Activated T-helper 2 cell treated with anti-CD3 and anti-CD28 coated beads, Interferon-gamma antibody, Interleukin-2, Interleukin-4, amounts not matched to agents 10 μg/mL and 5 μg/mL and 100 μg/mL, durations not matched to agents 14 hours and 24 hours and 36 hours (primary cell): ENCODE results near the gene GTF2IRD1. TPM values are rescaled to one million over a fixed set of nuclear protein-coding genes. Genes with fewer than 3 reads are reported as not detected.
"Not testable (repeated sequence)": the region's sequence is repeated elsewhere in the genome, so short reads cannot be mapped to it uniquely, and the experiment has no call there.

Experiments
- DNase-seq: peaks from one replicate; pipeline ENCODE4 v3.0.0; 2021; ENCODE audit warnings: low spot score
- H3K27ac Mint-ChIP-seq: one replicate; pipeline ENCODE4 v1.8.0; 2021; ENCODE audit warnings: mixed read lengths
- H3K27me3 Mint-ChIP-seq: one replicate; pipeline ENCODE4 v1.8.0; 2021; ENCODE audit warnings: low read depth, mixed read lengths
- H3K36me3 Mint-ChIP-seq: one replicate; pipeline ENCODE4 v1.8.0; 2021; ENCODE audit warnings: low read depth, mixed read lengths
- H3K4me1 Mint-ChIP-seq: one replicate; pipeline ENCODE4 v1.8.0; 2021; ENCODE audit warnings: low read depth, mixed read lengths
- H3K4me3 Mint-ChIP-seq: one replicate; pipeline ENCODE4 v1.8.0; 2021; ENCODE audit warnings: low read depth, mild to moderate bottlenecking, moderate library complexity, mixed read lengths
- H3K9me3 Mint-ChIP-seq: one replicate; pipeline ENCODE4 v1.8.0; 2021; ENCODE audit warnings: mixed read lengths
- intact Hi-C: fragments of 100-400 bp; cut with micrococcal nuclease; formaldehyde crosslinking; loops from one replicate; pipeline ENCODE4 v1.15.1; 2023
- total RNA-seq: library from RNA; stranded (reverse); gene quantifications from 2 replicates; pipeline ENCODE4 v1.2.3, GENCODE V29; 2022

Gene GTF2IRD1
- total RNA-seq, 1 donor from 2014 or later, result 3.1 TPM

DNA sequence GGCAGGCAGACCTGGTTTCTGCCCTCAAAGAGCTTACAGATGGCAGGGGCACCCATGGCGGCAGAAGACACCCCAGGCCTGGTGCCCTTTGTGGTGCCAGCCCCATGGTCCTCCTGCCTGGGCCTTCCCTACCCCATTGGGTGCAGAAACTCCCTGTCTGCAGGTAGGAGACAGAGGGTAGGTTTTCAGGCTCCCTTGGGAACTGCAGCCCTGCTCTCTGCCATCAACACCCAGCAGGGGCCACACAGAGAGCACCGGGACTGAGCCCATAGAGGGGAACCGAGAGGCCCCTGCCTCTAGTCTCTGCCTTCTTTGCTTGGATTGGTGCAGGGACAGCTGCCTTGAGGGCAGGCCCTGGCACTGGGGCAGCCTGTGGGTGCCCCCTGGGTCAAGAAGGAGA lies 52.6 kb downstream of the GTF2IRD1 start:
- H3K36me3 Mint-ChIP-seq, result no peaks in the 10 kb centered on the region
- intact Hi-C loops, result no loop called here
- H3K4me1 Mint-ChIP-seq, result no peaks in the 10 kb centered on the region
- H3K4me3 Mint-ChIP-seq, result no peak overlapping the region
- no peak for DNase-seq
- no peak overlapping the region for H3K27ac Mint-ChIP-seq
- no peaks in the 10 kb centered on the region for H3K27me3 Mint-ChIP-seq
- no peaks in the 10 kb centered on the region for H3K9me3 Mint-ChIP-seq

DNA sequence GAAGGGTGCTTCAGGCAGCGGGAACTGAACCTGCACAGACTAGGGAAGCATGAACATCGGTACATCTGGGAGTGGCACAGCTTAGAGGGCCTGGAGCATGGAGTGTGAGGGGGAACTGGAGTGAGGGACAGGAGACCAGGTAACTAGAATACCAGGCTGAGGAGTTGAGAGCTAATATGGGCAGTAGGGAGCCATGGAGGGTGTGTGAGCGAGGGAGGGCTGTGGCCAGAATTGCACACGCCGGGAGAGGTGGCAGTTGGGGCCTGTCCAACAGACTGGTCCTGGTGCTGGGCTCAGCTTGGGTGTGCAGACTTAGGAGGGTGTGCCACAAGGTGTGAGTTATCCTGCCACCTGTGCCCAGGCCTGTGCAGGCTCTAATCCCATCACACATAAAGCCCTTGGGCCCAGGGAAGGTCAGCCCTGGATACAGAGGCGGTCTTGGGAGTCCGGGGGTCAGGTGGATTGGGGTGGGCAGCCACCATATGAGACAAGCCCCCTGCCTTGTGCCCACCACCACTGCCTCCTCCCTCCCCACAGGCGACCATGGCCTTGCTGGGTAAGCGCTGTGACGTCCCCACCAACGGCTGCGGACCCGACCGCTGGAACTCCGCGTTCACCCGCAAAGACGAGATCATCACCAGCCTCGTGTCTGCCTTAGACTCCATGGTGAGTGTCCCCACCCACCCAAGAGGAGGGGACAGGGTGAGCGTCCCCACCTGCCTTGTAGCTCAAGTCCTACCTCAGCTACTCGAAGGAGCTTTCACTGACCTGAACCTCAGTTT lies 54.0 kb downstream of the GTF2IRD1 start:
- DNase-seq, result no peak
- no peak overlapping the region for H3K27ac Mint-ChIP-seq
- H3K36me3 Mint-ChIP-seq, result no peaks in the 10 kb centered on the region
- H3K4me3 Mint-ChIP-seq, result no peak overlapping the region
- H3K4me1 Mint-ChIP-seq, result no peaks in the 10 kb centered on the region
- H3K27me3 Mint-ChIP-seq, result no peaks in the 10 kb centered on the region
- intact Hi-C loops, result no loop called here
- no peaks in the 10 kb centered on the region for H3K9me3 Mint-ChIP-seq

DNA sequence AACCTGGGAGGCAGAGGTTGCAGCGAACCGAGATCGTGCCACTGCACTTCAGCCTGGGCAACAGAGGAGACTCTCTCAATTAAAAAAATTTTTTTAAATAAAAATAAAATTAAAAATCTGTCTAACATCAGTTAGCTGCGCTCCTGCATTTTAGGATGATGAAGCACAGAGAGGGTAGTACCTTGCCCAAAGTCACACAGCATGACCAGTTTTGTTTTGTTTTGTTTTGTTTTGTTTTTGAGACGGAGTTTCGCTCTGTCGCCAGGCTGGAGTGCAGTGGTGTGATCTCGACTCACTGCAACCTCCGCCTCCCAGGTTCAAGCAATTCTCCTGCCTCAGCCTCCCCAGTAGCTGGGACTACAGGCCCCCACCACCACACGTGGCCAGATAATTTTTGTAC lies 55.7 kb downstream of the GTF2IRD1 start:
- H3K4me3 Mint-ChIP-seq, H3K27me3 Mint-ChIP-seq, H3K4me1 Mint-ChIP-seq, DNase-seq, intact Hi-C loops, H3K27ac Mint-ChIP-seq, H3K36me3 Mint-ChIP-seq, H3K9me3 Mint-ChIP-seq: not testable (repeated sequence)

GRCh38 chr7:74511345-74511744 lies 57.6 kb downstream of the GTF2IRD1 start:
- no peak for DNase-seq
- Mint-ChIP-seq H3K4me3 (no peak overlapping the region), H3K36me3 (no peaks in the 10 kb centered on the region), H3K27ac (no peak overlapping the region), H3K27me3 (no peaks in the 10 kb centered on the region), H3K4me1 (no peaks in the 10 kb centered on the region), H3K9me3 (no peaks in the 10 kb centered on the region)
- intact Hi-C loops, result no loop called here

- Mint-ChIP-seq H3K27ac (no peak overlapping the region), H3K4me1 (no peaks in the 10 kb centered on the region), H3K27me3 (no peaks in the 10 kb centered on the region), H3K36me3 (no peaks in the 10 kb centered on the region), H3K9me3 (no peaks in the 10 kb centered on the region), H3K4me3 (no peak overlapping the region)
- no peak for DNase-seq
- intact Hi-C loops, result no loop called here
Observed at GRCh38 chr7:74512762-74513161, 59.1 kb downstream of the GTF2IRD1 start.

DNA sequence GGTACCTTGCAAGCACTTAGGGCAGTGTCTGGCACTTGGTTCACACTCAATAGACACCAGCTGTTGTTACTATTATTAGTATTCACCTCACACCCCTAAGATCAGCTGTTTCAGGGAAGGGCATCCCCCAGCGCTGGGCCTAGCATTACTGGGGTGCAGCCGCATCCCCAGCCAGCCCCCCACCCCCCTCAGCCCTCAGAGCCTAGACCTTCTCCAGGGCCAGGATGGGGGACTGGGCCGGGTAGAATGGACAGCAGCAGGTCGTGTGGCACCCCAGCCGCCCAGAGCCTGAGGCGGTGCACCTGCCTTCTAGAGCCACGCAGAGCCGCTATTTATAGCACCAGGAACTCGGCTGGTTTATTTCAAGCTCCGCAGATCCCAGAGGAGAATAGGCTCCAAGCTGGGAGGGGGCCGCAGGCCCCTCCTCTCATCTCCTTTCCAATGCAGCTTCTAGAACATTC lies 60.5 kb downstream of the GTF2IRD1 start:
- no peak overlapping the region for H3K4me3 Mint-ChIP-seq
- H3K9me3 Mint-ChIP-seq, result no peaks in the 10 kb centered on the region
- intact Hi-C loops, result no loop called here
- H3K4me1 Mint-ChIP-seq, result no peaks in the 10 kb centered on the region
- no peaks in the 10 kb centered on the region for H3K27me3 Mint-ChIP-seq
- H3K36me3 Mint-ChIP-seq, result no peaks in the 10 kb centered on the region
- no peak for DNase-seq
- H3K27ac Mint-ChIP-seq, result no peak overlapping the region

DNA sequence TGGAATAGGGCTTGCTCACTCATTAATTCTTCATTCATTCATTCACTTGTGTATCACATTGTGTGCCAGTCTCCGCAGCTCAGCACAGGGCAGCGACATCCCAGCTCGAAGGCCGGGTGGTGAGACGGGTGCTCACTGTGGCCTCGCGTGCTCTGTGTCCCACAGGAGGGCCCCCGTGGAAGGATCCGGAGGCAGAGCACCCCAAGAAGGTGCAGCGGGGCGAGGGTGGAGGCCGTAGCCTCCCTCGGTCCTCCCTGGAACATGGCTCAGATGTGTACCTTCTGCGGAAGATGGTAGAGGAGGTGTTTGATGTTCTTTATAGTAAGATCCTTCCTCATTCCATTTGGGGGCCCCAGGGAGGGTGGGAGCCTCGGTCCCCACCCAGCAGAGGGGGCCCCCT lies 61.6 kb downstream of the GTF2IRD1 start:
- H3K9me3 Mint-ChIP-seq, result no peaks in the 10 kb centered on the region
- no peaks in the 10 kb centered on the region for H3K4me1 Mint-ChIP-seq
- intact Hi-C loops, result no loop called here
- H3K4me3 Mint-ChIP-seq, result no peak overlapping the region
- no peaks in the 10 kb centered on the region for H3K27me3 Mint-ChIP-seq
- H3K27ac Mint-ChIP-seq, result no peak overlapping the region
- no peak for DNase-seq
- H3K36me3 Mint-ChIP-seq, result no peaks in the 10 kb centered on the region

DNA sequence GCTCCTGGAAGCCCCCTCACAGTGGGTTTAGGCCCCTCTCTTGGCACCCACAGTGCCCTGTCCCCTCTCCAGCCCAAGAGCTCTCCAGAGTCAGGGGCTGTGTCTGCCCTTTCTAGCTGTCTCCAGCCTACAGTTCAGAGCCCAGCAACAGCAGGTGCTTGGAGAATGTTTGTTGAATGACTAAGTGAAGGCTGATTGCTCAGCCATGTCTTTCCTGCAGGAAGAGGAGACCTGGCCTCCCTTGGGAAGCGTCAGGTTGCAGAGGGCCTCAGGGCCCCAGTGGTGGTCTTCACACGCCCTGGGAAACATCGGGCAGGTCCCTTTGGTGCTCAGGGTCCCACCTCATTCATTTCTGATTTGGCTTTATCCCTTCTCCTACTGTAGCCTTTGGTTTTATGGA lies 62.5 kb downstream of the GTF2IRD1 start:
- H3K4me3 Mint-ChIP-seq, result no peak overlapping the region
- H3K9me3 Mint-ChIP-seq, result no peaks in the 10 kb centered on the region
- H3K4me1 Mint-ChIP-seq, result no peaks in the 10 kb centered on the region
- no peak overlapping the region for H3K27ac Mint-ChIP-seq
- H3K27me3 Mint-ChIP-seq, result no peaks in the 10 kb centered on the region
- H3K36me3 Mint-ChIP-seq, result no peaks in the 10 kb centered on the region
- no peak for DNase-seq
- intact Hi-C loops, result no loop called here

DNA sequence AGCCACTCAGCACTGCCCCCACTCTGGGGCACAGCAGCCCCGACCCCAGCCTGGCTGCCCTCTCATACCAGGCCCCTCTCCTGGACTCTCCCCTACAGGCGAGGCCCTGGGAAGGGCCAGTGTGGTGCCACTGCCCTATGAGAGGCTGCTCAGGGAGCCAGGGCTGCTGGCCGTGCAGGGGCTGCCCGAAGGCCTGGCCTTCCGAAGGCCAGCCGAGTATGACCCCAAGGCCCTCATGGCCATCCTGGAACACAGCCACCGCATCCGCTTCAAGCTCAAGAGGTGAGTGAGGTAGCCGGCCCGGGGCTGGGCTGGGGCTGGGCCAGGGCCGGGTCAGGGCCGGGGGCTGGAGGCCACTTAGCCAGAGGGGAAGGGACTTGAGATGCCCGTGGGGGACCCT lies 64.3 kb downstream of the GTF2IRD1 start:
- Mint-ChIP-seq H3K36me3 (no peaks in the 10 kb centered on the region), H3K27me3 (no peaks in the 10 kb centered on the region), H3K9me3 (no peaks in the 10 kb centered on the region), H3K4me1 (no peaks in the 10 kb centered on the region), H3K27ac (no peak overlapping the region), H3K4me3 (no peak overlapping the region)
- DNase-seq, result no peak
- intact Hi-C loops, result no loop called here

DNA sequence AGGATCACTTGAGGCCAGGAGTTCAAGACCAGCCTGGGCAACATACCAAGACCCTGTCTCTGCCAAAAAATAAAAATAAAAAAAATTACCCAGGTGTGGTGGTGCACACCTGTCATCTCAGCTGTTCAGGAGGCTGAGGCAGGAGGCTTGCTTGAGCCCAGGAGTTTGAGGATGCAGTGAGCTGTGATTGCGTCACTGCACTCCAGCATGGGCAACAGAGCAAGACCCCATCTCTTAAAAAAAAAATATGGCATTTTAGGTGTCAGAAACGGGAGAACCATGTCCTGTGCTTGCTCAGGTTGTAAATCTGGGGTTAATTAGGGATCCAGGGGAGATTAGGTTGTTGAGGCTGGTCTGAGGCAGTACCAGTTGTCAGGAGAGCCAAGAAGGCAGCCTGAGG lies 64.9 kb downstream of the GTF2IRD1 start:
- Mint-ChIP-seq H3K36me3 (no peaks in the 10 kb centered on the region), H3K4me1 (no peaks in the 10 kb centered on the region), H3K27me3 (no peaks in the 10 kb centered on the region), H3K4me3 (no peak overlapping the region), H3K9me3 (no peaks in the 10 kb centered on the region), H3K27ac (no peak overlapping the region)
- intact Hi-C loops, result no loop called here
- no peak for DNase-seq

- no peak overlapping the region for H3K27ac Mint-ChIP-seq
- H3K27me3 Mint-ChIP-seq, result no peaks in the 10 kb centered on the region
- no peaks in the 10 kb centered on the region for H3K9me3 Mint-ChIP-seq
- intact Hi-C loops, result no loop called here
- no peak for DNase-seq
- no peak overlapping the region for H3K4me3 Mint-ChIP-seq
- no peaks in the 10 kb centered on the region for H3K36me3 Mint-ChIP-seq
- no peaks in the 10 kb centered on the region for H3K4me1 Mint-ChIP-seq
Observed at GRCh38 chr7:74519395-74519794, 65.7 kb downstream of the GTF2IRD1 start.

DNA sequence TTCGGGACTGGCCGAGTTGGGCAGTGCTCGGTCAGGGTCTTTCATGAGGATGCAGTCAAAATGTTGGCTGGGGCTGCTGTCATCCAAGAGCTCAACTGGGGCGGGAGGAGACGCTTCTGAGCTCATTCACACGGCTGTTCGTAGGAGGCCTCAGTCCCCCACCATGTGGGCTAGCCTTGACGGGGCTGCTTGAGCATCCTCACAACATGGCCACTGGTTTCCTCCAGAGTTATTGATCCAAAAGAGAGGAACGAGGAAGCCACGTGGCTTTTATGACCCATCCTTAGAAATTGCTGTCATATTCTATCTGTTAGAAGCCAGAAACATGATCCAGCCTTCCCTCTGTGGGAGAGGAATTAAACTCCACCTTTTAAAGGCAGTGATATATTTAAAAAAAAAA lies 68.1 kb downstream of the GTF2IRD1 start:
- Mint-ChIP-seq H3K27me3 (no peaks in the 10 kb centered on the region), H3K36me3 (no peaks in the 10 kb centered on the region), H3K4me3 (no peak overlapping the region), H3K9me3 (no peaks in the 10 kb centered on the region), H3K27ac (no peak overlapping the region), H3K4me1 (no peaks in the 10 kb centered on the region)
- intact Hi-C loops, result no loop called here
- no peak for DNase-seq

DNA sequence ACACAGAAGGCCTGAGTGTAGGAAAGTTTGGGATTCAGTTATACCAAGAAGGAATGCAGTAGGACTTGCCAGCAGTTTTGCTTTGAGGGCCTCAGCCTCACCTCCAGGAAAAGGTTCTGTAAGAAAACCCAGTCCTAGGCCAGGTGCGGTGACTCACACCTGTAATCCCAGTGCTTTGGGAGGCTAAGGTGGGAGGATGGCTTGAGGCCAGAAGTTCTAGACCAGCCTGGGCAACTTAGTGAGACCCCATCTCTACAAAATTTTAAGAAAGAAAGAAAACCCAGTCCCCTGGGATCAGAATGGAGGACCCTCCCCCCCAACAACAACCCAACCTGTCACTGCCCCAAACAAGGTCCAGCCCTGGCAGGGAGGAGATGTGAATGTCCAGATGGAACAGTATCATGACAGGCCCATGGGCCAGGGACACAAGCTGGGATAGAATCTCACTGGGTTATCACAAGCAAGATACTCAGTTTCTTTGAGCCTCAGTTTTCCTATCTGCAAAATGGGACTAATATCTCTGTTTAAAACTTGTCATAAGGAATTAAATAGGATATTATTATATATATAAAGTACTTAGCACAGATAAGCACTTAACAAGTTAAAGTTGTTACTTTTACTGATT lies 68.7 kb downstream of the GTF2IRD1 start:
- Mint-ChIP-seq H3K27ac (no peak overlapping the region), H3K4me3 (no peak overlapping the region), H3K4me1 (no peaks in the 10 kb centered on the region), H3K9me3 (no peaks in the 10 kb centered on the region), H3K27me3 (no peaks in the 10 kb centered on the region), H3K36me3 (no peaks in the 10 kb centered on the region)
- intact Hi-C loops, result no loop called here
- no peak for DNase-seq
